ENCODE results near the gene HARBI1.

The HARBI1 gene, protein sequence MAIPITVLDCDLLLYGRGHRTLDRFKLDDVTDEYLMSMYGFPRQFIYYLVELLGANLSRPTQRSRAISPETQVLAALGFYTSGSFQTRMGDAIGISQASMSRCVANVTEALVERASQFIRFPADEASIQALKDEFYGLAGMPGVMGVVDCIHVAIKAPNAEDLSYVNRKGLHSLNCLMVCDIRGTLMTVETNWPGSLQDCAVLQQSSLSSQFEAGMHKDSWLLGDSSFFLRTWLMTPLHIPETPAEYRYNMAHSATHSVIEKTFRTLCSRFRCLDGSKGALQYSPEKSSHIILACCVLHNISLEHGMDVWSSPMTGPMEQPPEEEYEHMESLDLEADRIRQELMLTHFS

DNA sequence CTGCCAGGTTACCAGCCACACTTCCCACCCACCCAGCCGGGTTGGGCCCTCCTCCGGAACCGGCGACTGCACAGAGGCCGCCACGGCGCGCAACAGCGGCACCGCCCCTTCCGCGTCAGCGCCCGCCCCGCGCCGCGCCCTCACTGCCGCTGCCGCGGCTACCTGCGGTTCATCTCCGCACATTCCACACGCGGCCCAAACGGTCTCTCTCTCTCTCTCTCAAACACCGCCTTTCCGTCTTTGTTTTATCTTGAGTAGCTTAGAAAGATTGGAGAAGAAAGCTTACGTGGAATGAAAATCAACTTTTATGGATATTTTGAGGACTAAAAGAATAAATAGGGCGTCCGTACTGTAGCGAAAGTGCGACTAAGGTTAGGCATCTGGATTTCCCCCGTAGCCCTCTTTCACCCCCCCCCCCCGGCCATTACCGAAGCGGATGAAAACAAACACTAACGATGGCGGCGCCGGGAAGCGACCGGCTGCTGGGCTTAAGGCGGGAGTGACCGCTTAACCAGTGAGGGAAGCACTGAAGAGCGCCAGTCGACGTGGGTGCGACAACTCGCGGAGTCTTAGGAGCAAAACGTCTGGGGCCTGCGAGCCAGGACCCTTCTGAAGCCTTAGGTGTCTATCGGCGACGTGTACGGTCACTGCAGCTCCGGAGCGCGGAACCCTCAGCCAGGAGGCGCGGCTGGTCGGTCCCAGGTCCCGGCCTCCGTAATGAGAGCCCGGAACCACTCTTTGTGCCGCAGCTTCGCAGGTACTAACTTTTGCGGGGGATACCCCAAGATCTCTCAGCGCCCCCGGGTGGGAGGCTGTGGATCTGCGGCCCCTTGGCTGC is at the start of gene HARBI1, which contains the start of gene ATG13:
Gene HARBI1, minus strand, starts transcription at position 94 of the 838 bp plus-strand sequence. CDS start 990 bp downstream, outside the sequence.
Gene ATG13, plus strand, starts transcription at position 420 of the 838 bp plus-strand sequence. CDS start 26,739 bp downstream, outside the sequence.
- peak; percentile 85 for DNase-seq

DNA sequence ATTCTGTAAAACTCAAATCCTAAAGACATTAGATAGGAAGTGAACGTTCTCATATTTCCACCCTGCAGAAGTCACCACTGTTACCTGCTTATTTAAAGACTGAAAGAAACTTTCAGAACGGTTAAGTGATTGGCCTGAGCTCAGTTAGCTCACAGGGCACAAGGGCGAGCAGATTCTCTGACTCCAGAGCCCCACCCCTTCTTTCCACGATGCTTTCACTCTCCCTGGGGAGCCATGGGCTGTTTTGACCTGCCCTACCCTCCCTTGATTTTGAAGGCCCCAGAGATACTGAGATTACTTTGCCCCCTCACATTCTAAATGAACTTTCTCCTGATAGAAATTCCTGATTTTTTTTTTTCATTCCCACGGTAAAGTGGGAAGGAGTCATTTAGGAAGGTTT is 49.5 kb upstream of the HARBI1 start:
- DNase-seq = no peak

DNA sequence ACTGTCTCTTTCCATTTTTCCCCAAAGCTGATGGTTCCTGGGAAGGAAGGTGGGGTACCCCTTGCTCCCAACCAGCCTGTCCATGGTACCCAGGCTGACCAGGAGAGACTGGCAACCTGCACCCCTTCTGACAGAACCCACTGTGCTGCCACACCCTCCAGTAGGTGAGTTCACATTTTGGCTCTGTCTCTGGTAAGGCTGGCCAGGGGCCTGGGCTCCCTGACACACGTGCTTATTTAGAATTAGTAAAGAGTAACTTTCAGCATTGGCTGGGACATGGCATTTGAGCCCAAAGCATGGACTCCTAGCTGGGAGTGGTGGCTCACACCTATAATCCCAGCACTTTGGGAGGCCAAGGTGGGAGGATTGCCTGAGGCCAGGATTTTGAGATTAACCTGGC is 48.3 kb upstream of the HARBI1 start:
- no peak for DNase-seq

DNA sequence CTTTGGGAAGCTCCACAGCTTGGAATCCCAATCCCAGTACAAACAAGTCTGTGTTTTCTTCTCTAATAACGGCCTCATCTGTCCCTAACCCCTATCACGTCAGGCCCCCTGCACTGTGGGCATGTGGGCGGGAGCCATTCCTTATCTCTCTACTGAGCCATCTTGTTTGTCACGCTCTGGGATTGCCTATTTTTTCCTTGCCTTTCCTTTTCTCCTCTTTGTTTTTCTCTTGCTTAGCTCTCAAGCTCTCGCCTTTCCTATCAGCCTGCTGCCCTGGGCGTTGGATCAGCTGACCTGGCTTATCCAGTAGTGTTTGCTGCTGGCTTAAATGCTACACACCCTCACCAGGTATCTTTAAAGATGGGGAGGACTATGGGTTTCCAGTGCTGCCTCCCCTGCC is 47.6 kb upstream of the HARBI1 start:
- no peak for DNase-seq

DNA sequence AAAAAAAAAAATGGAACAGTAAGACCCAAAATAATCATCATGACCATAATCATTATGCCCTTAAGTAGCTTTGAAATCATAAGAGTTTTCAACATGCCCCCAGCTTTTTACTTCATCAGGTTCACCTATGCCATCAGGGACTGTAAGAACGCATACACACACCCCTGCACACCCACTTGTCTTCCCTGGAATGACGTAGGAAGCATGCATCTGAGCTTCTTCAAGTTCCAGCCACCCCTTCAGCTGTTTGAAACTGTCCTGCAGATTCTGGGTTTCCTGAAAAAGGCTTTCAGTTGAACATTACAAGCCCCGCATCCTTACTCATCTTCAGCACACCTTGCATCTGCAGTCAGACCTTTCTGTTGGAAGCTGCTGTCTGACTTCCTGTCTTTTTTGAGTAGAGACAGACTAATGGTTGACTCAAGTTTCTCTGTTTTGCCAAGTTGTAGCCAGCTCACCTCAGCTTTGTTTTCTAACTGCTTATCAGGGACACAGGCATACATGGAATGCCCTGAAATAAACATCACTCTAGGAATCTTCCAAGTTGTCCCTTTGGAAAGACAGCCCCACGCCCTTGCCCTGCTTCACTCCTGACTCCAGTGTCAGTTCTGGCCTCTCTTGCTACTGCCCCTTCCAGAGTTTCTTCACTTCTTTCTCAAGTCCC is 46.4 kb upstream of the HARBI1 start:
- DNase-seq = no peak

DNA sequence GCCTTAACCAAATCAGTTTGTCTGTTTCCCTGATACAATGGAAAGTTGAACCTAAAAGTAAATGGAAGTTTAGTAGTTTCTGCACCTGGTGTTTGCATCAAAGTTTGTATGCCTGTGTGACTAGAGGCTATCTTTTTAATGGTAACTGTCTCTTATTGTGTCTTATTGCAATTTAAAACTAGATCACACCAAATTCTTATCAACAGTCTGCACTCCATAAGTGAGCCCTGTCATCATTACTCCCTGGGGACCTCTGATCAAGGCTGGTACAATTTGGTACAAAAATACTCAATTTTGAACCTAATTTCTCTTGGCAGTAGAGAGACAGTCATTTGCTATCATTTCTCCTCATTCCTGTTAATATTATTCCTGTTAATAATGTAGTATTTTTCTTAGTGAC is 45.3 kb upstream of the HARBI1 start:
- DNase-seq = no peak

DNA sequence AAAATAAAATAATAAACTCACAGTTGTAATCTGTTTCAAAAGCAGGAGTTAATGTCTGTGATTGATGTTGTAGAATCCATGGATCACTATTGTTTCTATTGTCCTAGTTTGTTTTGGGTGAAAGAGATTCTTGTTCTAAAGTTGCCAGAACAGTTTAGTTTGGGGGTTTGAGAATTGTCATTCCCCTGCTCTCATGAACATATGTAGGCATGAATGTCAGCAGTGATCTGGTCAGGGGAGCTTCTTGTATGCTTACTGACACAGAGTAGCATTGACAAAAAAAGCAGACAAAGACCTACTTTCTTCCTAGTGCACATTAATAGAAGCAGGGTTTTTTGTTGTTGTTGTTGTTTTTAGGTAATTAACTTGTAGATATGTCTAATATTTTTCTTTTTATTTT is 44.8 kb upstream of the HARBI1 start:
- no peak for DNase-seq

DNA sequence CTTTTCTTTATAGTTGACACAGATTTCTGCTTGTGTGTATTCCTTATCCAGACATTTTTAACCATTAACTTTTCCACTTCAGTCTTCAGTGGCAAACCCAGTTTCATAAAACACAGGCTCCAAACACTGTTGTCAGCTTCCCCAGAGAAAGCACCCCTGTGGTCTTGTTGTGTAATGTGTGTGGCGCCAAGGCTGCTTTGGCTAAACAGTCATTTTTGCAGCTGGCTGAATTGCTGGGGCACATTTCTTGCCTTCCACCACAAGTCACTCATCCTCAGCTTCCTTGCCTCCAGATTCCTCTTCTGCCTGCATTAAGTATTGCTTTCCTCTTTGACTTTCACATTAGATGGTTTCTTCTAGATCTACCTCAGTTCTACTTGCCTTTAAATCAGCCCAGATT is 42.9 kb upstream of the HARBI1 start:
- no peak for DNase-seq

DNA sequence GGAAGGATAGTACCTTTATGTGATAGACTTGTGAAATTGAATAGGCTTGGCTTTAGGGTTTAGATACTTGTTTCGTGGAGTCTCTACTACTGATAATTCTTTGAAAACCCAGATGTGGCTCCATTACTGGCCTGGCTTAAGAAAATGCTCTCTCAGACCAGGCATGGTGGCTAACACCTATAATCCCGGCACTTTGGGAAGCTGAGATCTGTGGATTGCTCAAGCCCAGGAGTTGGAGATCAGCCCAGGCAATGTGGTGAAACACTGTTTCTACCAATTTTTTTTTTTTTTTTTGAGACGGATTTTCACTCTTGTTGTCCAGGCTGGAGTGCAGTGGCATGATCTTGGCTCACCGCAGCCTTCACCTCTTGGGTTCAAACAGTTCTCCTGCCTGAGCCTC is 41.2 kb upstream of the HARBI1 start:
- DNase-seq = no peak

DNA sequence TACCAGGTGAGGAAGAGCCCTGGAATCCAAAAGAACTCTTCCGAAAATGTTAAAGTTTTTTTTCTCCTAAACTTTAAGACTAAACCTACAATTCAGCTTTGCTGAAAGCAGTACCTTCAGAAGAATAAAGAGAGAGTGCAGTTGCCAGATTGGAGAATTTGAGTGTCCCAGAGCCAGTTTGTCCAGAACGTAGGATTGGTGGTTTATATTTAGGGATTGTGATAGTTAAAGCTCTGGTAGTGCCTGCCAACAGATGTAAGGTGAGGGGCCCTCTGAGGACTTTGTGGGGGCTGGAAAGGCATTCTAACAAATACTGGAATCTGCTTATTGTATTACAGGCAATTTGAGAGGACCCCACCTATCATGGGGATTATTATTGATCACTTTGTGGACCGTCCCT is 40.2 kb upstream of the HARBI1 start:
- no peak for DNase-seq

DNA sequence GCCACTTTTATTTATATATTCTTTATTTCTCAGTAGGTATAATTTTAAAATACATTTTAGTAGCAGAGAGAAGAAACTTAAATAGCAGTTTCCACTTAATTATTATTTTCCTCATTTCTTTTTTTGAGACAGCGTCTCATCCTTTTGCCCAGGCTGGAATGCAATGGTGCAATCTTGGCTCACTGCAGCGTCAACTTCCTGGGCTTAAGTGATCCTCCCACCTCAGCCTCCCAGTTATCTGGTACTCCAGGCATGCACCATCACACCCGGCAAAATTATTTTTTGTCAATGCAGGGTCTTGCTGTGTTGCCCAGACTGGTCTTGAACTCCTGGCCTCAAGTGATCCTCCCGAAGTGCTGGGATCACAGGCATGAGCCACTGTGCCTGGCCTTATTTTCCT is 38.6 kb upstream of the HARBI1 start:
- no peak for DNase-seq

DNA sequence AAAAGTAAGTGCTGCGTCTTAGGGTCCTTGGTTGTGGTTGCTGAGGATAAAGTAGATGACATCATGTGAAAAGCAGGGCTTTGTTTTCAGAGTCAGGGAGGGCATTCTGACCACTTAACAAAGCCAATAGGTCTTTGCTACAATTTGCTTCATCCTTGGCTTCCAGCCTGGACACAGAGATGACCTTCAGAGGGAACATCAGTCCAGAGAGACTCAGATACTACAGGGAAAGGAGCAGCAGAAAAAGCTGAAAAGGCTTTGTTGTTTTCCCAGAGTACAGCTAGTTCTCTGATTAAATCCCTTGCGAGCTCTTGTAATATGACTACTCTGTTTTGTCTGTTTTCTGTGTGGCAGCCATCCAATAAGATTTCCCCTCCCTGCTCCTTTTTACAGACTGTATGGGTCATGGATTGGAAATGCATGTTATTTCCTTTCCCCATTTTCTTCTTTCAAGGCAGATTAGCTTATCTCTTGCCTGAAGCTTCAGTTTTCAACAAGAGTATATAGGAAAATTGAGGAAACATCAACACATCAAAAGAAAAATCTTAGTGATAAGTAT is 32.2 kb upstream of the HARBI1 start:
- DNase-seq = no peak

DNA sequence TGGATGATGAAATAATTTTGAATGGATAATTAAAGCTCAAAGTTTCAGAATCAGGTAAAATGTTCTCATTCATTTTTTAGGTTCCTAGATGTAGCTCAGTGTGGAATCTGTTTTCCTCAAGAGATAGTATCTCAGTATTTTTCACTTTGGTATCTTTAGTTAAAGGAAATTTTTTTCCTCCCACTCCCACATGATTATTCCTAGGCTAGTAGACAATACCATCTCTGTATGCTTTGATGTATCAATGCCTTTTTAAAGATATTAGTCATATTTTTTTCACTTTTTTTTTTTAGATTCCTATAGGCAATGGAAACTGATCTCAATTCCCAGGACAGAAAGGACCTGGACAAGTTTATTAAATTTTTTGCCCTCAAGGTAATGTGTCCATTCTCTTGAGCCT is 27.0 kb upstream of the HARBI1 start:
- DNase-seq = no peak

DNA sequence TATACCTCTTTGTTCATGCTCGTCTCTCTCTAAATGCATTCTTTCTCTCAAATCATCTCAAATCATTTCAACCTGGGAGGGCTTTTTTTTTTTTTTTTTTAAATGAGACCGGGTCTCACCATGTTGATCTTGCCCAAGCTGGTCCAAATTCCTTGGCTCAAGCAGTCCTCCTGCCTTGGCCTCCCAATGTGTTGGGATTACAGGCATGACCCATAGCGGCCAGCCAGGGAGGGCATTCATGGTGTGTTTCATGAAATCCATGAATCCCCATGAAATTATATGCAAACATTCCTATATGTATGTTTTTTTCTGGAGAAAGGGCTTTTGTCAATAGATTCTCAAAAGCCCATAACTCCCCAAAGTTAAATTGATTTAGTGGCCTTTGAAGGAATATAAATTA is 26.5 kb upstream of the HARBI1 start:
- DNase-seq = no peak

DNA sequence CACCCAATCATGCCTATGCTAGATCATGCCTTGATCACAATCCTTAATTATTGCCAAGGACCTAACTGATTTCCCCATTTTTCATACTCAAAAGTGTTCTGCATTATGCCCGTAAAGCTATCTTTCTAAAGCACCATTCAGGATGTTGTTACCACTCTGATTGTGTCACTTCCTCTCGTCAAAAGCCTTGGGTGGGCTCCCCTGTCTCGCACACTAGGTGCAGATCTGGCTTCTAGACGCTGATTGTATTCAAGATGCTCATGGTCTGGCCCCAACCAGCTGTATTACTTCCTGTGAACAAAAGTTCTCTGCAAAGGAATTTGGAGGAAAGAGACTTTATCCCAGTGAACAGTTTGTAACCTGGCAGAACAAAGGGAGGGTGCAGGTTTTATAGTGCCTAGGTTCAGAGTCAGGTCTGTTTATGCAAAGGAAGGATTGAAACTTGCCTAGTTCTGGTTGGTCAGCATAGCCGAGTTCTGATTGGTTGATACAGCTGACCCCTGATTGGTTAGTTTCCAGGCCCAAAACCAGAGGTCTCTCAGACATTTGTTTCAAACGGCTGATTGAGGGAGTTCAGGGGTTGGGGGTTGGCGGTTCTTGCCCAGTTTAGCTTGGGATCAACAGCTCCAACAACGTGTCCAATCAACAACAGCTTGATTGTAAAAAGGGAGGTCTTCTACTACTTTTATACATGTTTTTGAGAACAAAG is 25.8 kb upstream of the HARBI1 start:
- no peak for DNase-seq

DNA sequence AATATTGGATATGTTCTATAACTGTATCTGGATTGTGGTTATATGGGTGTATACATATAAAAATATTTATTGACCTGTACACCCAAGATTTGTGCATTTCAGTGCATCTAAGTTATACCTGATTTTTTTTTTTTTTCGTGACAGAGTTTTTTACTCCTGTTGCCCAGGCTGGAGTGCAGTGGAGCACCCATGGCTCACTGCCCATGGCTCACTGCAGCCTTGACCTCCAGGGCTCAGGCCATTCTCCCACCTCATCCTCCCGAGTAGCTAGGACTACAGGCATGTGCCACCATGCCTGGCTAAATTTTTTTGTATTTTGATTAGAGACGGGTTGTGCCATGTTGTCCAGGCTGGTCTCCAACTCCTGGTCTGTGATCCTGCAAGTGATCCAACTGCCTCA is 24.6 kb upstream of the HARBI1 start:
- no peak for DNase-seq

DNA sequence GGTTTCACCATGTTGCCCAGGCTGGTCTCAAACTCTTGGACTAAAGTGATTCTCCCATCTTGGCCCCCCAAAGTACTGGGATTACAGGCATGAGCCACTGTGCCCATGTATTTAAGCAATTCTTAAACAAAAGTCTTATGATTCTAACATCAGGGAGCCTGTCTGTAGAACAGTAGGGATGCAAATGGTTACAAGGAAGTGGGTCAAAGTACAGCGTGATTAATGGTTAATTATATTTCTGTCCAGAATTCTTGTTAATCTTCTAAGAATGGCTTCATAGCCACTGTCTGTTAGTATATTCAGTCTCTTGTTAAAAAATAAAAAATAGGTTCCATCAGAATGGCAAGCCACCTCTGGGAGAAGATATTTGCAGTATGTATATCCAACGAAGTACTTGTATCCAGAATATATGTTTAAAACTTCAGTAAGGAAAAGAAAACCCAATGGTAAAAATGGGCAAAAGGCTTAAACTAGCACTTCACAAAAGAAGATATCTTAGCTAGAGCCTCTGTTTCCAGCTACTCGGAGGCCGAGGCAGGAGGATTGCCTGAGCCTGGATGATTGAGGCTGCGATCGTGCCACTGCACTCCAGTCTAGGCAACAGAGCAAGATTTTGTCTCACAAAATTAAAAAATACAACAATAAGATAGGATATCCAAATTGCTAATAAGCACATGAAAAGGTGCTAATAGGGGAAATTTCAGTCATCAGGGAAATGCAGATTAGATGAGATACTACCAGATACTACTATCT is 23.2 kb upstream of the HARBI1 start:
- DNase-seq = no peak

DNA sequence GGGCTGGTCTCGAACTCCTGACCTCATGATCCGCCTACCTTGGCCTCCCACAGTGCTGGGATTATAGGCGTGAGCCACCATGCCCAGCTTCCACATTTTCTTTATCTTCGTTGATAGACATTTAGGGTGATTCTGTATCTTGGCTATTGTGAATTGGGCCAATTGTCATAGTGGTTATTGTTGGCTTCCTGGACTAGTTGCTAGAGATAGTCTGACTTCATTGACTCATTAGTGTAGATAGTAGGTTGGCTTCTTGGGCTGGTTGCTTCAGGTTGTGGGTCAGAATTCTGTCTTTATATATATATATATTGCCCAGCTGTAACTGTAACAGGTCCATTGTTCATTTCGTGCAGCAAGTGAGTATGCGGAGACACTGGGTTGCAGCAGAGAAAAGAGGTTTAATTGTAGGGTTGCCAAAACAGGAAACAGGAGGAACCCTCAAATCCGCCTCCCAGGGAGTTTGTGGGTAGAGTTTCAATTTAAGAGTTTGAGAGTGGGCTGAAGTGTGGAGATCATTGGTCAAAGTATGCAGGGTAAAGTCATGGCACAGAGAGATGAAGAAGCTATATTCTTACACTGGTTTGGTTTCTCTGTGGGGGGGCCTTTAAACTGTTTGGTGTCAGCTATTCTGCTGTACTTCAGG is 22.3 kb upstream of the HARBI1 start:
- DNase-seq = no peak

DNA sequence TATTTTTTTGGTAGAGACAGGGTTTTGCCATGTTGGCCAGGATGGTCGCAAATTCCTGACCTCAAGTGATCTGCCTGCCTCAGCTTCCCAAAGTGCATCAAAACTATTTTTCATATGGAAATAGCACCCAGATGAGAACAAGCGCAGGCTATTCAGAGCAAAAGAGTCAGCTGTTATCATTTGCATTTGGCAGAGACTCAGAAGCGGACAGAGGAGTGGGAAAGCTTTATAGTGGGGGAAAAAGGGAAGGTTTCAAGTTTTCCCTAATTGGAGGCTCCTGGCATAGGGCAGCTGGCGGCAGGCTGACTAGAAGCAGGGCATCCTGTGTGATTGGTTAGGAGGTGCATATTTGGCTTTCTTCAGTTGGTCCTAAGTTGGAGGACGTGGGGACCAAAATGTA is 20.5 kb upstream of the HARBI1 start:
- no peak for DNase-seq

DNA sequence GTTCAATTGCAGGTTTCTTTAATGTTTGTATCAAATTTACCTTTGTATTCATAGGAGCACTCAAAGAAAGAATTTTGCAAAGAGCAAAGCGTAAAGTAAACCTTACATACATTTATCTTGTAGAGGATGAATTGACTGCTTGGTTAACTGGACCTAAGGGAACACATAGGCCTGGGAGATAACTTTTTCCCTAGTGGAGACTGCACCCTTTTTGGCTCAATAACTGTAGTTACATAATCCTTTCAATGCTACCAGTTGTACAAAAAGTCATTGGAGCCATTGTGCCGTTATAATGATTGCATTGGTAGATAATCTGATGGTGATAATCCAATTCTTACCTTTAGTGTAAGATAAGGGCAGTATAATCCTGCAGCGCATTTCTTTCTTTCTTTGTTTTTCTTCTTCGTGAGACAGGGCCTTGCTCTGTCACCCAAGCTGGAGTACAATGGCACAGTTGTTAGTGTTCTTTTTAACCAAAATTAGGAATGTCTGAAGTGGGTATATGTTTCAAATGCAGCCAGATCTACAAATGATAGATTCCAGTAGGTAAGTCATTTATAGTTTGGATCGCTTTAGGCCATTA is 18.6 kb upstream of the HARBI1 start:
- no peak for DNase-seq

All from NCI-H1417 treated with DMSO at 0.1 percent for 48 hours (cell line).